H9 (cell line): ENCODE results near the gene XRN2. TPM values are rescaled to one million over a fixed set of nuclear protein-coding genes. Genes with fewer than 3 reads are reported as not detected.
A peak's percentile ranks its signal among the peaks of the same experiment; 100 is the strongest.
"Not testable (repeated sequence)": the region's sequence is repeated elsewhere in the genome, so short reads cannot be mapped to it uniquely, and the experiment has no call there.

ENCODE experiments used
- DNase-seq: peaks from one replicate; pipeline ENCODE4 v3.0.0-alpha.2; 2017
- H2AFZ ChIP-seq: one replicate; pipeline ENCODE4 v1.6.1; 2013; ENCODE audit warnings: mild to moderate bottlenecking, low read length, control low read depth, moderate library complexity
- H2AK5ac ChIP-seq: 2 replicates; pipeline ENCODE4 v1.6.1; 2013; ENCODE audit warnings: low read length, control low read depth, mixed read lengths; ENCODE audit not compliant: insufficient read length
- H2BK120ac ChIP-seq: one replicate; pipeline ENCODE4 v1.6.1; 2013; ENCODE audit warnings: low read depth, mild to moderate bottlenecking, low read length, control low read depth, inconsistent platforms; ENCODE audit not compliant: poor library complexity, severe bottlenecking
- H2BK12ac ChIP-seq: 2 replicates; pipeline ENCODE4 v1.6.1; 2013; ENCODE audit warnings: low read length, control low read depth, mixed read lengths, low read depth; ENCODE audit not compliant: insufficient read length
- H2BK15ac ChIP-seq: 2 replicates; pipeline ENCODE4 v1.6.1; 2013; ENCODE audit warnings: low read depth, low read length, control low read depth
- H2BK20ac ChIP-seq: one replicate; pipeline ENCODE4 v1.6.1; 2013; ENCODE audit warnings: low read depth, mild to moderate bottlenecking, low read length, control low read depth, inconsistent platforms; ENCODE audit not compliant: poor library complexity, severe bottlenecking
- H2BK5ac ChIP-seq: 2 replicates; pipeline ENCODE4 v1.6.1; 2013; ENCODE audit warnings: low read length, control low read depth, mixed read lengths; ENCODE audit not compliant: insufficient read length
- H3K14ac ChIP-seq: 2 replicates; pipeline ENCODE4 v1.6.1; 2013; ENCODE audit warnings: low read length, control low read depth; ENCODE audit not compliant: insufficient read depth
- H3K18ac ChIP-seq: 2 replicates; pipeline ENCODE4 v1.6.1; 2013; ENCODE audit warnings: low read depth, mild to moderate bottlenecking, mixed read lengths, low read length, control low read depth; ENCODE audit not compliant: insufficient read length
- H3K23ac ChIP-seq: 2 replicates; pipeline ENCODE4 v1.6.1; 2013; ENCODE audit warnings: low read length, control low read depth, mixed read lengths, low read depth; ENCODE audit not compliant: insufficient read length
- H3K23me2 ChIP-seq: 2 replicates; pipeline ENCODE4 v1.6.1; 2013; ENCODE audit warnings: low read depth, mild to moderate bottlenecking, mixed read lengths, low read length, control low read depth; ENCODE audit not compliant: insufficient read length, poor library complexity, severe bottlenecking
- H3K27ac ChIP-seq: 2 replicates; pipeline ENCODE4 v1.5.1; 2013; ENCODE audit warnings: low read length, control low read depth, mixed read lengths, low read depth; ENCODE audit not compliant: insufficient read length
- H3K27me3 ChIP-seq: 2 replicates; pipeline ENCODE4 v1.6.1; 2013; ENCODE audit warnings: low read length, control low read depth, inconsistent platforms; ENCODE audit not compliant: insufficient read depth
- H3K4ac ChIP-seq: 2 replicates; pipeline ENCODE4 v1.6.1; 2013; ENCODE audit warnings: low read depth, mild to moderate bottlenecking, control low read depth, inconsistent platforms, low read length, moderate library complexity
- H3K4me1 ChIP-seq: 2 replicates; pipeline ENCODE4 v1.6.1; 2013; ENCODE audit warnings: low read length, control low read depth, inconsistent platforms; ENCODE audit not compliant: insufficient read depth
- H3K4me2 ChIP-seq: 2 replicates; pipeline ENCODE4 v1.6.1; 2013; ENCODE audit warnings: low read length, control low read depth, mixed read lengths; ENCODE audit not compliant: insufficient read length, insufficient read depth
- H3K56ac ChIP-seq: 2 replicates; pipeline ENCODE4 v1.6.1; 2013; ENCODE audit warnings: low read depth, mild to moderate bottlenecking, mixed read lengths, low read length, control low read depth; ENCODE audit not compliant: insufficient read length
- H3K79me1 ChIP-seq: 2 replicates; pipeline ENCODE4 v1.6.1; 2013; ENCODE audit warnings: low read depth, mild to moderate bottlenecking, moderate library complexity, low read length, control low read depth, inconsistent platforms; ENCODE audit not compliant: insufficient read depth, poor library complexity, severe bottlenecking
- H3K79me2 ChIP-seq: 2 replicates; pipeline ENCODE4 v1.6.1; 2013; ENCODE audit warnings: low read length, control low read depth, inconsistent platforms; ENCODE audit not compliant: insufficient read depth
- H3K9ac ChIP-seq: 2 replicates; pipeline ENCODE4 v1.6.1; 2013; ENCODE audit warnings: low read length, control low read depth, mixed read lengths; ENCODE audit not compliant: insufficient read length; ENCODE audit errors: extremely low read depth
- H3K9me3 ChIP-seq: one replicate; pipeline ENCODE4 v1.6.1; 2013; ENCODE audit warnings: low read depth, low read length, inconsistent platforms; ENCODE audit not compliant: control insufficient read depth
- H3T11ph ChIP-seq: one replicate; pipeline ENCODE4 v1.6.1; 2013; ENCODE audit warnings: mild to moderate bottlenecking, low read length, control low read depth, inconsistent platforms
- H4K20me1 ChIP-seq: one replicate; pipeline ENCODE4 v1.6.1; 2013; ENCODE audit not compliant: control insufficient read depth, insufficient read length, insufficient read depth
- H4K5ac ChIP-seq: 2 replicates; pipeline ENCODE4 v1.6.1; 2013; ENCODE audit warnings: low read depth, mild to moderate bottlenecking, mixed read lengths, low read length, control low read depth; ENCODE audit not compliant: insufficient read length
- H4K8ac ChIP-seq: replicated peaks from 2 replicates; pipeline ENCODE4 v1.6.1; 2013; ENCODE audit warnings: low read length, control low read depth, mixed read lengths, low read depth; ENCODE audit not compliant: insufficient read length
- H4K91ac ChIP-seq: 2 replicates; pipeline ENCODE4 v1.6.1; 2013; ENCODE audit warnings: low read depth, mild to moderate bottlenecking, moderate library complexity, mixed read lengths, low read length, control low read depth; ENCODE audit not compliant: insufficient read length
- H3K27ac Mint-ChIP-seq, 3 experiments: 2 replicates in 2 of 3; 3 replicates in 1 of 3; pipeline ENCODE4 v1.8.0; 2020 to 2021; ENCODE audit warnings: mixed read lengths in 3 of 3, mild to moderate bottlenecking in 1 of 3, moderate library complexity in 1 of 3
- H3K27me3 Mint-ChIP-seq: 2 replicates; pipeline ENCODE4 v1.8.0; 2021; ENCODE audit warnings: low read depth, mild to moderate bottlenecking, moderate library complexity, mixed read lengths
- H3K36me3 Mint-ChIP-seq, 3 experiments: 2 replicates in 2 of 3; 3 replicates in 1 of 3; pipeline ENCODE4 v1.8.0; 2020 to 2021; ENCODE audit warnings: low read depth in 3 of 3, mixed read lengths in 3 of 3; ENCODE audit not compliant: insufficient read depth in 1 of 3
- H3K4me1 Mint-ChIP-seq, 2 experiments: 2 replicates each; pipeline ENCODE4 v1.8.0; 2020; ENCODE audit warnings: mixed read lengths in 2 of 2
- H3K4me3 Mint-ChIP-seq, 2 experiments: 2 replicates in 1 of 2; 3 replicates in 1 of 2; pipeline ENCODE4 v1.8.0; 2020 to 2021; ENCODE audit warnings: mild to moderate bottlenecking in 2 of 2, mixed read lengths in 2 of 2, moderate library complexity in 1 of 2
- H3K9me3 Mint-ChIP-seq, 2 experiments: 2 replicates in 1 of 2; 3 replicates in 1 of 2; pipeline ENCODE4 v1.8.0; 2020; ENCODE audit warnings: mild to moderate bottlenecking in 2 of 2, mixed read lengths in 2 of 2, moderate library complexity in 1 of 2
- CTCF ChIP-seq: fragments of 200-600 bp; sonication (generic); conservative IDR thresholded peaks from 3 replicates; pipeline ENCODE4 v1.8.0; 2021; ENCODE audit warnings: antibody characterized with exemption, mild to moderate bottlenecking
- WGBS: extraction: QIAGEN DNeasy Blood & Tissue Kit; methylation state at CpG from one replicate; pipeline ENCODE4 v1.1.7; 2013; ENCODE audit warnings: missing lambda C conversion rate, low lambda C conversion rate, mixed read lengths; ENCODE audit not compliant: insufficient read length; ENCODE audit errors: extremely low coverage; 5-methylcytosine and 5-hydroxymethylcytosine counted together
- total RNA-seq: library from RNA; stranded (reverse); gene quantifications from 2 replicates; pipeline ENCODE4 v1.2.1, GENCODE V29; 2021

XRN2 gene
- total RNA-seq, 1 experiment from 2014 or later: 96.7 TPM

- H3K23ac ChIP-seq: no peak overlapping the region
- no peak overlapping the region for H3K4me3 Mint-ChIP-seq
- peaks cover 0 to 3% of the 10 kb centered on the region in 2 experiments; a peak in 1 of 4 replicates for H3K4me1 Mint-ChIP-seq
- H4K91ac ChIP-seq: no peak overlapping the region
- H4K5ac ChIP-seq: no peak overlapping the region
- H3K14ac ChIP-seq: no peak overlapping the region
- no peak overlapping the region for H4K8ac ChIP-seq
- H3K27me3 Mint-ChIP-seq: no peaks in the 10 kb centered on the region
- no peak overlapping the region for H2AK5ac ChIP-seq
- TF ChIP-seq CTCF: no peak
- H4K20me1 ChIP-seq: no peaks in the 10 kb centered on the region
- no peak overlapping the region for H2AFZ ChIP-seq
- no peak overlapping the region for H3K56ac ChIP-seq
- H3K79me1 ChIP-seq: no peaks in the 10 kb centered on the region
- H2BK15ac ChIP-seq: no peak overlapping the region
- no peaks in the 10 kb centered on the region for H3K79me2 ChIP-seq
- H2BK12ac ChIP-seq: no peak overlapping the region
- H3K4ac ChIP-seq: no peak overlapping the region
- no peak overlapping the region for H2BK20ac ChIP-seq
- no peak overlapping the region for H2BK120ac ChIP-seq
- H3K27me3 ChIP-seq: no peaks in the 10 kb centered on the region
- H3K9ac ChIP-seq: no peak overlapping the region
- no CpG with 5 or more reads among the region's 3 CpGs for WGBS
- H3K27ac Mint-ChIP-seq: no peak overlapping the region
- no peaks in the 10 kb centered on the region for H3K9me3 Mint-ChIP-seq
- H3K18ac ChIP-seq: no peak overlapping the region
- no peaks in the 10 kb centered on the region for H3K23me2 ChIP-seq
- DNase-seq: no peak
- H2BK5ac ChIP-seq: no peak overlapping the region
- H3K27ac ChIP-seq: no peak overlapping the region
- H3T11ph ChIP-seq: no peak overlapping the region
- H3K9me3 ChIP-seq: no peaks in the 10 kb centered on the region
- peaks cover 18 to 54% (median 41%) of the 10 kb centered on the region in 3 experiments; a peak in 6 of 7 replicates for H3K36me3 Mint-ChIP-seq
- no peak overlapping the region for H3K4me2 ChIP-seq
- H3K4me1 ChIP-seq: no peaks in the 10 kb centered on the region
Observed at GRCh38 chr20:21365771-21366170, 62.6 kb downstream of the XRN2 start.

GRCh38 chr20:21366273-21366672, 63.1 kb downstream of the XRN2 start:
- H3K9me3 Mint-ChIP-seq, H2BK15ac ChIP-seq: not testable (repeated sequence)

More at GRCh38 chr20:21366273-21366672, 63.1 kb downstream of the XRN2 start:
- H2BK12ac ChIP-seq, H2BK5ac ChIP-seq, H4K5ac ChIP-seq, H3K27ac Mint-ChIP-seq, H3K27me3 Mint-ChIP-seq, H3K79me2 ChIP-seq, H2AK5ac ChIP-seq, H4K91ac ChIP-seq, H3K4ac ChIP-seq, H2BK20ac ChIP-seq, H3T11ph ChIP-seq, H3K9me3 ChIP-seq, H3K9ac ChIP-seq, H3K27me3 ChIP-seq, H3K4me2 ChIP-seq, H3K4me1 Mint-ChIP-seq, H3K56ac ChIP-seq, H3K27ac ChIP-seq, H3K4me3 Mint-ChIP-seq, H3K14ac ChIP-seq, H4K8ac ChIP-seq, H3K18ac ChIP-seq, H3K23me2 ChIP-seq, H4K20me1 ChIP-seq, H3K79me1 ChIP-seq, H3K23ac ChIP-seq, H2BK120ac ChIP-seq, H3K4me1 ChIP-seq, H2AFZ ChIP-seq: not testable (repeated sequence)
- peak; percentile 30 for DNase-seq
- WGBS: no CpG with 5 or more reads among the region's 9 CpGs
- H3K36me3 Mint-ChIP-seq: peaks cover 18 to 54% (median 41%) of the 10 kb centered on the region in 3 experiments; a peak in 6 of 7 replicates
